Measurements from ENCODE around the gene SIK3. TPM values are rescaled to one million over a fixed set of nuclear protein-coding genes. Genes with fewer than 3 reads are reported as not detected.

Gene SIK3
- total RNA-seq, 4 donors from 2014 or later = 14.1 to 77.0 (median 40.7) TPM

GRCh38 chr11:116958246-116958645 lies 140.0 kb downstream of the SIK3 start:
- no peaks in the 10 kb centered on the region for H3K36me3 ChIP-seq
- TF ChIP-seq CTCF (IDR thresholded peaks at IDR 0.05) = no peak
- TF ChIP-seq POLR2A (IDR thresholded peaks at IDR 0.05) = no peak
- H3K4me1 ChIP-seq = no peaks in the 10 kb centered on the region
- H3K9me3 ChIP-seq = no peaks in the 10 kb centered on the region
- no peaks in the 10 kb centered on the region for H3K27me3 ChIP-seq
- no peak overlapping the region for H3K27ac ChIP-seq
- intact Hi-C loops (cut with DNase I; ENCODE audit: low total_unique reads) = no loop called here
- no peak overlapping the region for H3K4me3 ChIP-seq
- DNase-seq = no peak

DNA sequence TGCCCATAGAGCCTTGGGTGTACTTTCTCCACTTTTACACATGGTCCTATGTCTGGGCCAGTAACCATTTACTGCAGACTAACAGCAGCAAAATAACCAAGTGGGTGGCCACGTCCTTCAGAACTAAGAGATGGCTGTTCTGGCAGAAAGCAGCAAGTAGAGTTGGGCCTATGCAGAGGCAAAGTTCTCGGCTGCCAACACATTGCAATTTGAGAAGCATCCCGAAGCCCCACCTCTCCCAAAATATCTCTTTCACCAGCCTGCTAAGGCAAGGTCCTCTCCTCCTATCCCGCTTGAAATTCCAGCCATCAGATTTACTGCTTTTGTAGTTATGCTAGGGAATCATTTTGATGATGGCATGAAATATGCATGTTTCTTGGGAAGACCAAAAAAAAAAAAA lies 142.3 kb downstream of the SIK3 start:
- DNase-seq = peak in 1 of 2 donors; percentile 19
- Histone ChIP-seq H3K9me3 (no peaks in the 10 kb centered on the region), H3K27ac (no peak overlapping the region), H3K36me3 (no peaks in the 10 kb centered on the region), H3K27me3 (no peaks in the 10 kb centered on the region), H3K4me3 (no peak overlapping the region), H3K4me1 (no peaks in the 10 kb centered on the region)
- intact Hi-C loops (cut with DNase I; ENCODE audit: low total_unique reads) = no loop called here
- TF ChIP-seq POLR2A (IDR thresholded peaks at IDR 0.05) (no peak), CTCF (IDR thresholded peaks at IDR 0.05) (no peak)

DNA sequence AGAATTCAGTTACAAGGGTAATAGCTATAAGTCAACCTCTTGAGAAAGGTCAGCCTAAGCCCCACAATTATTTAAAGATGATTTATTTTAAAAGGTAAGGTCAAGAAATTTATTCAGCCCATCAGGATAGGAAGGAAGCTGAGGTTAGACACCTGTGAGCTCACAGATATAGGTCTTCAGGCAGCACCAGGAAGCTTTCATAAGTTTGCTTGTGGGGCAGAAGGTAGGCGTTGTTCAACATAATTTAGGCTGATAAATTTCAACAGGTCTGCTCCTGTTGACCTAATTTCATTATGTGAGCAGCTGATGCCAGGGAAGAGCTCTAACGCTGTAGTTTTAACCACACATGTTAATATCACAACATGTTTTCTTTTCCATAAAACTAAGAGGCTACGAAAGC lies 142.7 kb downstream of the SIK3 start:
- intact Hi-C loops (cut with DNase I; ENCODE audit: low total_unique reads) = no loop called here
- Histone ChIP-seq H3K27ac (no peak overlapping the region), H3K27me3 (no peaks in the 10 kb centered on the region), H3K4me3 (no peak overlapping the region), H3K36me3 (no peaks in the 10 kb centered on the region), H3K4me1 (no peaks in the 10 kb centered on the region), H3K9me3 (no peaks in the 10 kb centered on the region)
- TF ChIP-seq POLR2A (IDR thresholded peaks at IDR 0.05) (no peak), CTCF (IDR thresholded peaks at IDR 0.05) (no peak)
- no peak for DNase-seq

DNA sequence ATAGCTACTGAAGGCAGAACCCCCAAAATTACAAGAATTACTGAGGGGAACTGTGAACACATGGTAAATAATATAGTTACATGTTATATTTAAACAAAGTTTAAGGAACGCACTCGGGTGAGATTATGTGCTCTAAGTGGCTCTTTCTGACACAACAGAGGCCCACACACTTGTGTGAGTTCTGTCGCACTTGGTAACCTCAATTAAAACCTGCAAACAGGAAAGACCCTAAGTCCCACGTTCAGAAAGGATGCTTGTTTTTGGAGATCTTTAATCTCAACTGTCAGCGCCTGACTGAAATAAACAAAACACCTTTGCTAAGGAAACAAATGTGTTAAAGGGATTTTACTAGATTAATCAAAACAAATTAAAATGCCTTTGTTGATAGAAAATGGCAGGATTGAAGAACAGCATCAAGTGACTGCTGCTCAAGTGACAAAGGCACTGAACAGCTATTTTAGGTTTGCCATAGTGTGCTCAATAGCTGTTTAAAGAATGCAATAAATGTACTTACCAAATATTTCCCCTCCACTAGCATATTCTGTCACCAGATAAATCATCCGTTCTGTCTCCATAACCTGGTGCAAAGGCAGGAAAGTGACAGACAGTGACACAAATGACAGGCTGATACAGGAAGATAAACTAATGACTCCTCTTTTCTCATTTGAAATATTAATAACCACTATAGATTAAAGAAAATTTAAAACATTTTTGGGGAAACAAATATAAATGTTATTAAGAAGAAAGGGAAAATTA lies 144.5 kb downstream of the SIK3 start:
- Histone ChIP-seq H3K9me3 (no peaks in the 10 kb centered on the region), H3K4me3 (no peak overlapping the region), H3K27ac (no peak overlapping the region), H3K27me3 (no peaks in the 10 kb centered on the region), H3K36me3 (no peaks in the 10 kb centered on the region), H3K4me1 (no peaks in the 10 kb centered on the region)
- intact Hi-C loops (cut with DNase I; ENCODE audit: low total_unique reads) = no loop called here
- TF ChIP-seq CTCF (IDR thresholded peaks at IDR 0.05) (no peak), POLR2A (IDR thresholded peaks at IDR 0.05) (no peak)
- DNase-seq = no peak

DNA sequence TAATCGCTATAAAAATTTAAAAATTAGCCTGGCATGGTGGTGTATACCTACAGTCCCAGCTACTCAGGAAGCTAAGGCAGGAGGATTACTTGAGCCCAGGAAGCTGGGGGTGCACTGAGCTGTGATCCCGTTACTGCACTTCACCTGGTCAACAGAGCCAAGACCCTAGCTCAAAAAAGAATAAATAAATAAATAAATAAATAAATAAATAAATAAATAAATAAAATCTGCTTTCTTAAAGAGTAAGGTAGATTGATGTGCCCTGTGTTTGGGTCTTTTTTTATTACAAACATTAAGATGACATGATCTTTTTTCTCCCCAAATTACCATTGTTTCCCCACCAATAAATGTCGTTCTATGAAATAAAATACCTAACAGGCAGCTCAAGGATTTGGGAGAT lies 146.5 kb downstream of the SIK3 start:
- no peaks in the 10 kb centered on the region for H3K27me3 ChIP-seq
- TF ChIP-seq POLR2A (IDR thresholded peaks at IDR 0.05) = no peak
- no peak for TF ChIP-seq CTCF (IDR thresholded peaks at IDR 0.05)
- intact Hi-C loops (cut with DNase I; ENCODE audit: low total_unique reads) = no loop called here
- no peak overlapping the region for H3K4me3 ChIP-seq
- no peak overlapping the region for H3K27ac ChIP-seq
- H3K9me3 ChIP-seq = no peaks in the 10 kb centered on the region
- H3K4me1 ChIP-seq = no peaks in the 10 kb centered on the region
- no peaks in the 10 kb centered on the region for H3K36me3 ChIP-seq
- DNase-seq = no peak
